Measurements from ENCODE around the gene FGF14.

Gene FGF14

GRCh38 chr13:101730420-101731000, 671.3 kb downstream of the FGF14 start:
- FAIRE-seq = peak; percentile 44
- no peak for DNase-seq (ENCODE audit: low spot score)

DNA sequence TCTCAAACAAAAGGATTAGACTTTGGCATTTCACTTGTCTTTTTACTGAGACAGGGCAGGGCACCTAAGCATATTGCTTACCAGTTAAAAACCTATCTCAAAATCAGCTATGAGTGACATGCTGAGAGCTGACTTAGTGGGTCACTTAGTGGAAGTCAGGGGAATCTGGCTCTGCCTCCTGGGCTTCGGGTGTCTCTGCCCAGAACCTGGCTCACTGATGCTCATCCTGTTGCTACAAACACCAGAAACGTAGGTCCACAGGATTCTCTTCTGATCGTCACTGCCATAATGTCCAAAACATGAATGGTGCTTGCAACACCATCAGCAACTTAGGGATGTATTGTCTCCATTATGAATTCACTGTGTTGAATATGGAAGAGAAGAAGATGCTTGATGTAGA, 673.2 kb downstream of the FGF14 start:
- FAIRE-seq (no peak), DNase-seq (ENCODE audit: low spot score) (no peak)

- DNase-seq (ENCODE audit: low spot score) (no peak), FAIRE-seq (no peak)
Measured at GRCh38 chr13:101728021-101728420, 673.8 kb downstream of the FGF14 start.

- no peak for DNase-seq (ENCODE audit: low spot score)
Measured at GRCh38 chr13:101727118-101727517, 674.7 kb downstream of the FGF14 start.

DNA sequence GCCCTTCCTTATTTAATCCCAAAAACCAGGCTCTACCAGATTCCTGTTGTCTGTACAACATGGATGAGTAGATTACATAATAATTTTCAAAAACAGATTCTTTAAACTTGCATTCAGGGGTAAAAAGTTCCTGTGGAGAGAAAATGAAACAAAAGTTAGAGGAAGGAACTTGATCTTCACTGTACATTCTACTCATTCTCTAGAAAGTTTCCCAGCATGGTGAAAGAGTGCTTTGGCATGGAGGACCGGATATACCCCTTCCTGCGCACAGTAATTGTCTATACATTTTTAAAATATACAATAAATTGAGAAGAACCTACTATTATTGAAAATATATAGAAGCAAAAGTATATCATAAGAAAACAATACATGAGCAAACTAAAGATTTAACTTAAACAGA, 675.2 kb downstream of the FGF14 start:
- no peak for FAIRE-seq
- DNase-seq (ENCODE audit: low spot score) = no peak

More at GRCh38 chr13:101727118-101727517, 674.7 kb downstream of the FGF14 start:
- peak; percentile 46 for FAIRE-seq

- FAIRE-seq (no peak), DNase-seq (ENCODE audit: low spot score) (no peak)
Measured at GRCh38 chr13:101718496-101718895, 683.4 kb downstream of the FGF14 start.

DNA sequence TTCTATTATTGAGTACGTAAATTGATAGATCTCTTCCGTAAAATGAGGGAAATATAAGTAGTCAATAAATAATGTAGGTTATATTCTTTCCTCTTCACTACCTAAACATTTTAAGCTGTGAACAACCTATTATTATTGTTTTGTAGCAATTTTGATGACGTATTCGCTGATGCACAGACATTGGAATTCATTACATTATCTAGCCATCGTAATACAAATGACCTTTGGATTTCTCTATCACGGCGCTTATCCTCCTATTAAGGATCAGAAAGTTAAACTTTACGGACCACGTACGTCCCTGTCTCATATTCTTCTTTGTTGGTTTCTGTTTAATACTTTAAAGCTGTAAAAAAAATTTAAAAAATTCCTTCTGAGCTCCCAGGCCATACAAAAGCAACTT, 684.5 kb downstream of the FGF14 start:
- no peak for FAIRE-seq
- DNase-seq (ENCODE audit: low spot score) = no peak

DNA sequence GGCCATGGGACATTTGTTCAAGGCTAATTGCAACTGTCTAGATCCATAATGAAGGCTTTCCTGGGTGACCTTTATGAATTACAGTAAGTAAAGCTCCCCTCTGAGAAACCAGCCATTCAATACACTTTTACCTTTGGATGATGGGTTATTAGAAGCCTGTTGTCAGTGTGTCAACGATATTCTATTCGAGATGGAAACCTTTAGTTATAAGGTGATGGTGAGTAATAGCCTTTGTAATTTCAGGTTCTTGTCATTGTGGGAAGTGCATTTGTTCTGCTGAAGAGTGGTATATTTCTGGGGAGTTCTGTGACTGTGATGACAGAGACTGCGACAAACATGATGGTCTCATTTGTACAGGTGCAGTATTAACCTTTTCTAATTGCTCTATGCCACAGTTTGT, 687.7 kb downstream of the FGF14 start:
- DNase-seq (ENCODE audit: low spot score) (no peak), FAIRE-seq (no peak)

- FAIRE-seq (no peak), DNase-seq (ENCODE audit: low spot score) (no peak)
Measured at GRCh38 chr13:101712026-101712348, 689.9 kb downstream of the FGF14 start.

- FAIRE-seq (no peak), DNase-seq (ENCODE audit: low spot score) (no peak)
Measured at GRCh38 chr13:101711307-101712025, 690.4 kb downstream of the FGF14 start.

- DNase-seq (ENCODE audit: low spot score) = no peak
- FAIRE-seq = no peak
Measured at GRCh38 chr13:101709952-101710351, 691.9 kb downstream of the FGF14 start.

DNA sequence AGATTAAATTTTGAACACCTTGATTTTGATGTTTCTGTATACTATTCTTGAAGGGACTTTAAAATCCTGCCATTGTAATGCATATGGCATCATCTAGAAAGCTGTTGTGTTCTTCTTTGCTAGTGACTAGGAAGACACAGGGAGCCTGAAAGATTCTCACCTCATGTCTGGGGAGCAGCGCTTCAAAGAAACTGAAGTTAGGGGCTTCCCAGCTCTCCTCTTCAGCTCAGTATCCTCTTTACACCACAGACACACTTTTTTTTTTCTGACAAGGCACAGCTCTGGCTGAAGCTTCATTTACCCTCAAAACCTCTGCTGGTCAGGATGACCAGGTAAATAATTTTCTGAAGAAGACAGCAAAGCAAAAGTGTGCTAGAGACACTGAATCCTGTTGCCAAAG, 693.7 kb downstream of the FGF14 start:
- no peak for FAIRE-seq

DNA sequence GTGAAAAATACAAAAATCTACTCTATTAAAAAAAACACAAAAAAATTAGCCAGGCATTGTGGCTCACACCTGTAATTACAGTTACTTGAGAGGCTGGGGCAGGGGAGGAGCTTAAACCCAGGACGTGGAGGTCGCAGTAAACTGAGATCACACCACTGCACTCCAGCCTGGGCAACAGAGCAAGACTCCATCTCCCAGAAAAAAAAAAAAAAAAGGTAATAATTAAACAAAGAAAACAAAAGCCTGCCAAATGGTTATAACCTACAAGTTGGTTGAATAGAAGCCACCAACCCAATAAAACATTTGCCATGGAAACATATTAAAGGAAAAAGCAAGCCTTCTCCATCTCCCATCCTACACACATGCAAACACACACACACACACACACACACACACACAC, 694.2 kb downstream of the FGF14 start:
- DNase-seq (ENCODE audit: low spot score) (no peak), FAIRE-seq (no peak)

More for the DNA sequence above, 693.7 kb downstream of the FGF14 start:
- no peak for DNase-seq (ENCODE audit: low spot score)

DNA sequence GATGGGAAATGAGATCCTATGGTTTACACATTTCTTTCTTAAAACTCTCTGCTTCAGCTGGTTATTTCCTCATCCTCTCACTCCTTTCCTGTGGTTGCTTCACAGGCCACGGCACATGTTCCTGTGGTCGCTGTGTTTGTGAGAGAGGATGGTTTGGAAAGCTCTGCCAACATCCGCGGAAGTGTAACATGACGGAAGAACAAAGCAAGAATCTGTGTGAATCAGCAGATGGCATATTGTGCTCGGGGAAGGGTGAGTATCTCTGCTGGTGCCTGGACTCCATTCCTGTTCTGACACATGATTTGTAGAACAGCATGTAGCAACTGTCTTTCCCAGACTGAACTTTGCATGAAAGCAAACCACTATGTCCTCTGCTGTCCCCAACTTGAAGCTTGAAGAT, 695.2 kb downstream of the FGF14 start:
- peak; percentile 79 for FAIRE-seq

GRCh38 chr13:101703838-101704237, 698.0 kb downstream of the FGF14 start:
- FAIRE-seq (no peak), DNase-seq (ENCODE audit: low spot score) (no peak)

More for the DNA sequence above, 695.2 kb downstream of the FGF14 start:
- peak; percentile 47 for DNase-seq (ENCODE audit: low spot score)

DNA sequence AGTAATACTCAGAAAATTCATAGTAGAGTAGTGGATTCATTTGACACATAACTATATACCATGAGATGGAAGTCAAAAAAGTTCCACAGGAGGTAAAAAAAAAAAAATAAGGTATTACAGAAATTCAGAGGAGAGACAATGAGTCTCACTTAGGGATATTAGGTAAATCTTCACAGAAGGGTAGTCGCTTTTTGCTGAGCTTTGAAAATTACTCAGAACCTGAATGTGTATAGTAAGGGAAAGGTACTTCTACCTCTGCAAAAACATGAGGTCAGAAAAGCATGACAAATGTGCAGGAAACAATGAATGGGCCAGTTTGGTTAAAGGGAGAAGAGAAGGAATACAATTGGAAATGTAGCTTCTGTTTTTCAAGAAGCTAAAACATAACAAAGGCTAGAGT, 698.8 kb downstream of the FGF14 start:
- FAIRE-seq (no peak), DNase-seq (ENCODE audit: low spot score) (no peak)

- no peak for DNase-seq (ENCODE audit: low spot score)
- no peak for FAIRE-seq
Measured at GRCh38 chr13:101700598-101700997, 701.2 kb downstream of the FGF14 start.

- FAIRE-seq (no peak), DNase-seq (ENCODE audit: low spot score) (no peak)
Measured at GRCh38 chr13:101698400-101698799, 703.4 kb downstream of the FGF14 start.

DNA sequence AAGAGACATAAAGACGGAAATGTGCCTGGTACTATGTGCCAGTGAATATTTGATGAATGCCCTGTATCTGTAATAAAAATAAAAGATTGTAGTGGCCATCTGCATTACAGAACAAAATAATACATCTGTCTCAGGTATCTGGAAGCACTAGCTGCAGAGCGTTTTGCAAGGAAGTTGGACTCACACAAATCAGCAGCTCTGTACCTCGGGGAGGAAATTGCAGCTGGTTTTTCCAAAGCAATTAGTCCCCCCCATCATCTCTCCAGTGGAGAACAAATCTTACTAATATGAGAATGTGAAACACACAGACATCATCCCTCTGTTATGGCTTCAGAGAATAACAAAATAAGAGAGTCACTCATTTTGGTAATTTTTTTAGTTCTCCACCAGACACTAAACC, 704.1 kb downstream of the FGF14 start:
- no peak for DNase-seq (ENCODE audit: low spot score)
- FAIRE-seq = no peak

DNA sequence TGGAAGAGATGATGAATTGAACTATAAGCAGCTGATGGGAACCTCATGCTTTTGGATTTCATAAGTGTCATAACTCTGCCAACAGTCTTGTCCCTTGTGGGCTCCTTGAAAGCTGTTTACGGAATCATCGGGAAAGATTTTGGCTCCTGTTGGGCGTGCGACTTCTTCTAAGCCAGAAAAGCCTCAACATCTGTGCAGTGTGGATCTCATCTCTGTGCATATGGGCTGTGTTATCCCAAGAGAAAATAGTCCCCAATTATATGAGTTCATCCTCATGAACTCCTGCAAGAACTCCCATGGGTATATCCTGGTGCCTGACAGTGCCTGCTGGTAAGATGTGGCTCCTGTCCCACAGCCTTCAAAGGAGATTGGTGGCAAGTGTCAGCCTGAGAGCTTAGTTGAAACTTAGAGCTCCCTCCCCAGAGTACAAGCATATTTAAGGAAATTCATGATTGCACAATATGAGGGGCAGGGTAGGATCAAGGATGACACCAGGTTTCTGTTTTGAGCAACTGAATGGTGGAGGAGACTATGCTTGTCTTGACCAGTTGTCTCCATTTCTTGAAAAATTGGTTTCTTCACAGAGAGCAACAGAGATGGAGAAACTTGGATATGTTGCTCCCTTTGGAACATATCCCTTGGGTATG, 705.9 kb downstream of the FGF14 start:
- no peak for FAIRE-seq

DNA sequence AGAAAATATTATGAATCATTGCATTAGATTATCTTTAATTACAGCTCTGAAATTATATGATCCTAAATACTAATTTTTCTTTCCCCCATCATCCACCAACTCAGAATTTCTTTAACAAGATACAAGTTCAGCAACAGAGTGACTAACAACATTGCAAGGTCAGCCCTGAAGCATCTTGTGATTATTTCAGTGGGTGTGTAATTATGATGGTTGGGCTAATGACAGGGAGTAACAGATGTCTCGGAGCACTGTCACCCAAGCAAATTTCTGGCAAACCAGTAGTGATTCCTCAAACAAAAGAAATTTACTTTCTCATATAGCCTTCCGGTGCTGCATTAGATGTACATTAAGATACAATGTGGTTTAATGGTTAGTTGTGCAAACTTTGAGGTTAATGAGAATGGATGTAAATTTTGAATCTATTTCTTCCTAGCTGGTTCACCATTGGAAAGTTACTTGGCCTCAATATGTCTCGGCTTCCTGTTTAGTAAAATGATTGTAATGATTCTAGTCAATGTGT, 710.4 kb downstream of the FGF14 start:
- no peak for FAIRE-seq
- no peak for DNase-seq (ENCODE audit: low spot score)

More for the DNA sequence above, 705.9 kb downstream of the FGF14 start:
- no peak for DNase-seq (ENCODE audit: low spot score)

- FAIRE-seq (no peak), DNase-seq (ENCODE audit: low spot score) (no peak)
Measured at GRCh38 chr13:101690871-101691270, 711.0 kb downstream of the FGF14 start.

DNA sequence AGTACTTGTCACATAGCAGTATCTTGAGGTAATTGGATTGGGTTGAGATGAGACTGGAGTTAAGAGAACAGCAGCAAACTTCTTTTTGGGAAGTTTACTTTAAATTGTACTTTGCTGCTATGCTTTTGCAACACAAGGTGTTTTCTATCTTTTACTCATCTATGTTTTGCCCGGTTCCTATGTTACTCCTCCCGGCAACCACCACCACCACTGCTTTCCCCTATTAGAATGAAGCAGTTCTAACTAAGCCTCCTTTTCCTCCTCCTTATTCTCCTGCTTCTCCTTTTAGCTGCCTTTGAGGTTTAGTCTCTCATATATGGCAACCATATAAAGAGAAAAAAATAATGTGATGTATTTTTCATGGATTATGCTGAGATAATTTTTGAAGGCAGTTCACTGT, 715.8 kb downstream of the FGF14 start:
- DNase-seq (ENCODE audit: low spot score) (no peak), FAIRE-seq (no peak)
